Prostate gland (tissue), 2 donors: ENCODE data around the gene FAM124B. TPM values are rescaled to one million over a fixed set of nuclear protein-coding genes. Genes with fewer than 3 reads are reported as not detected.

ENCODE experiments used
- DNase-seq: peaks from one replicate; pipeline ENCODE4 v3.0.0-alpha.2; 2019; ENCODE audit warnings: low spot score
- H3K27ac ChIP-seq, 2 donors: fragments of 200-600 bp; sonication (generic); 2 replicates each; pipeline ENCODE4 v1.5.1; 2017 to 2019
- H3K27me3 ChIP-seq: fragments of 200-600 bp; sonication (generic); replicated peaks from 2 replicates; pipeline ENCODE4 v1.5.1; 2019; ENCODE audit not compliant: insufficient read depth
- H3K36me3 ChIP-seq, 2 donors: fragments of 200-600 bp; sonication (generic); 1 replicate in 1 of 2; 2 replicates in 1 of 2; pipeline versions ENCODE4 v1.5.1 to v1.8.1; 2017 to 2019
- H3K4me1 ChIP-seq: fragments of 200-600 bp; sonication (generic); replicated peaks from 2 replicates; pipeline ENCODE4 v1.5.1; 2019
- H3K4me3 ChIP-seq, 2 donors: fragments of 200-600 bp; sonication (generic); 2 replicates each; pipeline ENCODE4 v1.5.1; 2017 to 2019
- H3K9me3 ChIP-seq: fragments of 200-600 bp; sonication (generic); 2 replicates; pipeline ENCODE4 v1.5.1; 2017
- POLR2A ChIP-seq: fragments of 450-650 bp; IDR thresholded peaks from one replicate; pipeline ENCODE4 v1.6.1; 2016; ENCODE audit warnings: antibody characterized with exemption, mild to moderate bottlenecking
- POLR2AphosphoS5 ChIP-seq: sonication (generic); formaldehyde crosslinking; IDR thresholded peaks from one replicate; pipeline ENCODE4 v1.6.1; 2017; ENCODE audit warnings: antibody characterized with exemption
- WGBS: methylation state at CpG from one replicate; pipeline ENCODE4 v1.1.5; 2018; 5-methylcytosine and 5-hydroxymethylcytosine counted together
- intact Hi-C: fragments of 100-400 bp; cut with DNase I; formaldehyde crosslinking; loops from one replicate; pipeline ENCODE4 v1.14.2; 2022
- total RNA-seq, 2 donors: library from RNA; depleted of rRNA; stranded (reverse); fragments of >200 nt; gene quantifications; one replicate each; pipeline ENCODE4 v1.1.0, GENCODE V29; 2016
- TF ChIP-seq, protein P1 (sequence below), 4 experiments: fragments of 200-600 bp in 2 of 4; fragments of 450-650 bp in 2 of 4; sonication (generic) in 2 of 4; IDR thresholded peaks; 1 replicate in 3 of 4; 2 replicates in 1 of 4; pipeline ENCODE4 v1.5.1; 2016 to 2019; ENCODE audit warnings: antibody characterized with exemption in 4 of 4, mild to moderate bottlenecking in 2 of 4, moderate library complexity in 2 of 4

FAM124B gene
- total RNA-seq, 2 donors from 2014 or later = 0.18 to 0.91 TPM

DNA sequence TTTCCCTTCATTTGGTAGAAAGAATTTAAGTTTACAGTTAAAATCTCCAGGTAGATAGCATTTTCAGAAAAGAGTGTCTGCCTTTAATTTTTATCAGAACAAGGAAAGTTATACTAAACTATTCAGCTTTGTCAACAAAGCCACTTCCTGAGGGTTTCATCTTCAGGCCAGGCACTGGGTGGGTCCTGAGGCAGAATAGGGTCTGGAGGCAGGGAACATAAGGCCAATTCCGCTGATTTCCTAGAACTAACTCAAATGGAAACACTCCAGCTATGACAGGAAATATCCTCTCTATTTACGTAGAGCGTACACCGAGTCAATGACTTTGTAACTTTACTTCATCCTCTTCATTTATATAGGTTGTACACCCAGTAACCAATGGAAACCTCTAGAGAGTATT is 32.7 kb upstream of the FAM124B start:
- WGBS = 83% methylated on average over 4 of the region's 4 CpGs
- no peak overlapping the region for H3K4me3 ChIP-seq
- H3K27me3 ChIP-seq = no peaks in the 10 kb centered on the region
- H3K9me3 ChIP-seq = no peaks in the 10 kb centered on the region
- DNase-seq = no peak
- intact Hi-C loops = no loop called here
- no peaks in the 10 kb centered on the region for H3K4me1 ChIP-seq
- H3K36me3 ChIP-seq = no peaks in the 10 kb centered on the region
- H3K27ac ChIP-seq = no peak overlapping the region
- TF ChIP-seq POLR2A = no peak
- TF ChIP-seq, protein P1, sequence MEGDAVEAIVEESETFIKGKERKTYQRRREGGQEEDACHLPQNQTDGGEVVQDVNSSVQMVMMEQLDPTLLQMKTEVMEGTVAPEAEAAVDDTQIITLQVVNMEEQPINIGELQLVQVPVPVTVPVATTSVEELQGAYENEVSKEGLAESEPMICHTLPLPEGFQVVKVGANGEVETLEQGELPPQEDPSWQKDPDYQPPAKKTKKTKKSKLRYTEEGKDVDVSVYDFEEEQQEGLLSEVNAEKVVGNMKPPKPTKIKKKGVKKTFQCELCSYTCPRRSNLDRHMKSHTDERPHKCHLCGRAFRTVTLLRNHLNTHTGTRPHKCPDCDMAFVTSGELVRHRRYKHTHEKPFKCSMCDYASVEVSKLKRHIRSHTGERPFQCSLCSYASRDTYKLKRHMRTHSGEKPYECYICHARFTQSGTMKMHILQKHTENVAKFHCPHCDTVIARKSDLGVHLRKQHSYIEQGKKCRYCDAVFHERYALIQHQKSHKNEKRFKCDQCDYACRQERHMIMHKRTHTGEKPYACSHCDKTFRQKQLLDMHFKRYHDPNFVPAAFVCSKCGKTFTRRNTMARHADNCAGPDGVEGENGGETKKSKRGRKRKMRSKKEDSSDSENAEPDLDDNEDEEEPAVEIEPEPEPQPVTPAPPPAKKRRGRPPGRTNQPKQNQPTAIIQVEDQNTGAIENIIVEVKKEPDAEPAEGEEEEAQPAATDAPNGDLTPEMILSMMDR (IDR thresholded peaks at IDR 0.05) = no peak
- no peak for TF ChIP-seq POLR2AphosphoS5

DNA sequence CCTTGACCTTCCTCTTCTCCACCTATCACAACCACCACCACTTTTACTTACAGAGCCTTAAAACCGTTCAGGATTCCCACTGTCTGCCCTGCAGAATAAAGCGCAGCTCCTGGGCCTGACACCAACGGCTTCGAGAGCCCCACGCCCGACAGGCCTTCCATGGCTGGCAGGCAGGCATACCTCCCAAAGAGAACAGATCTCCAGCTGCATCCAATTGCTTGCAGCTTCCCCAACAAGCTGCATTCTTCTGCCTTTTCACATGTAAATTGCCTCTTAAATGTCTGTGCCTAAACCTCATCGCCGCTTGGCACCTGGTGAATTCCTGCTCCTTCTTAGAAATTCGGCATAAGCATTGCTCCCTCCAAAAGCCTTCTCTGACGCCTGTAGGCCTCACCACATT is 31.5 kb upstream of the FAM124B start:
- TF ChIP-seq POLR2AphosphoS5 = no peak
- Histone ChIP-seq H3K4me3 (no peak overlapping the region), H3K27ac (no peak overlapping the region), H3K9me3 (no peaks in the 10 kb centered on the region), H3K27me3 (no peaks in the 10 kb centered on the region), H3K4me1 (no peaks in the 10 kb centered on the region), H3K36me3 (no peaks in the 10 kb centered on the region)
- 59% methylated on average over 10 of the region's 10 CpGs for WGBS
- no peak for DNase-seq
- intact Hi-C loops = no loop called here

DNA sequence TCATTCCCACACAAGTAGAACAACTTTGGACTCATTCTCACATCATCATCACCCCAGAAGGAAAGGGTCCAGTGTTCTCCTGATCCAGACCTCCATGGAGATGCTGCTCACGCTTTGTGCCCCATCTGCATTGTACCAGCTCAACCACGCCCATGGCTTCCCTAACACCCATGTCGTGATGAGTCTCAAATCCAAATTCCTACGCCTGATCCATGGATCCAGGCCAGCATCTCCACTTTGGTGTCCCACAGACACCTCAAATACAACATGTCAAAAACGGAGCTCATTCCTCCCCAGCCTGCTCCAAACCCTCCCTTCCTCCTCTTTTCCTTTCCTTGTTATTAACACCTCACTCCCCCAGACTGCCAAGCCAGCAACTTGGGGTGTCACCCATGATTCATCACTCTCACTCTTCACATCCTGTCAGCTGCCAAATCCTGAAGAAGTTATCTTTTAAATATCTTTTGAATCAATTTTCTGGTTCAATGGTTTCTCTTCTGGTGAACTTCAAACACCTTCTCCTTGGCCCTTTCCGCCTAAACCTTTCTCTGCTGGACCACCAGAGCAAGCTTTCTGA is 30.2 kb upstream of the FAM124B start:
- Histone ChIP-seq H3K27me3 (no peaks in the 10 kb centered on the region), H3K4me1 (no peaks in the 10 kb centered on the region), H3K4me3 (no peak overlapping the region), H3K36me3 (no peaks in the 10 kb centered on the region), H3K27ac (no peak overlapping the region), H3K9me3 (no peaks in the 10 kb centered on the region)
- intact Hi-C loops = no loop called here
- TF ChIP-seq, protein P1 (IDR thresholded peaks at IDR 0.05) = no peak
- TF ChIP-seq POLR2A (no peak), POLR2AphosphoS5 (no peak)
- DNase-seq = no peak
- 93% methylated on average over 6 of the region's 6 CpGs for WGBS

DNA sequence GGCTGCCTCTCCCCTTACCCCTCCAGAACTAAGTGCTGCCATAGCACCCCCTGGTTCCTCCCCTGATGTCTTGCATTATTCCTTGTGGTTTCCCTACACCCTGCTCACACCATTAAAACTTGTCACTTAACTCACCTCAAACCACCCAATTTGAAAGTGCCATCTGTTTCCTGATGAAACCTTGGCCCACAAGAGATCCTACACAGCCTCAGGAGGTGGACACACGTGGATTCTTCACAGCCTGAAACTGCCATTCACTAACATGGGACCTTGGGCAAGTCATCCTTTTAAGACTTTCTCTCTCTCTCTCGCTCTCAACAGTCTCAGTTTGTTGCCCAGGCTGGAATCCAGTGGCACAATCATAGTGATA is 27.5 kb upstream of the FAM124B start:
- no peak for TF ChIP-seq POLR2AphosphoS5
- TF ChIP-seq, protein P1 (IDR thresholded peaks at IDR 0.05) = no peak
- no peak for TF ChIP-seq POLR2A
- Histone ChIP-seq H3K4me3 (no peak overlapping the region), H3K9me3 (no peaks in the 10 kb centered on the region), H3K27ac (no peak overlapping the region), H3K27me3 (no peaks in the 10 kb centered on the region), H3K36me3 (no peaks in the 10 kb centered on the region), H3K4me1 (no peaks in the 10 kb centered on the region)
- WGBS = 55% methylated on average over 2 of the region's 2 CpGs
- intact Hi-C loops = no loop called here
- no peak for DNase-seq

DNA sequence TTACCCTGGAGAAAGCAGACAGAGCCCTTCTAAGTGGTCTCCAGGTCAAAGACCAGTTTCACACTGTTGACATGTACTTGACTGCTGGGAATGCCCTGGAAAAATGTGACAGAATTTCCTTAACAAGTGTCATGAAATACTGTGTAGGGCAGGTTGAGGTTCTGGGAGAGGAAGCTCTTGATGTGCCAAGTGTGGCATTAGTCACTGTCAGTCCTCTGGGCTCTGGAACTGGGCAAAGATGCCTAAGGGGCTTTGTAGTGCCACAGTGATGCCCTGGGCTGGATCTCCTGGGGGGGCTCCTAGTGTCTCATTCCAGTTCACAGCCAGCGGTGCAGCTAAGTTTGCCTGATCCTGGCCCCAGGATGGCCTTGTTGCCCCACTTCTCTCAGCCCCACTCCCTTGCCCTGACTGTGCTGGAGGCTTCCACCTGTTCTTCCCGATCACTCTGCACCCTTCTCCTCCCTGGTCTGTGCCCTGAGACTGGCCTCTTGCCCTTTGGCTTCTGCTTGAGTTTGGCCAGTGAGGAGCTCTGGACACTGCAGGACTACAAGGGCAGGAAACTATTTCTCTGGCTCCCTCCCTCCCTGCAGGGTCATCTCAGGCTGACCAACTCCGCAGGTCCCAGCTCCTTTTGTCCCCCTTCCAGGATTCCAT is 27.0 kb upstream of the FAM124B start:
- WGBS = 81% methylated on average over 3 of the region's 3 CpGs
- no peaks in the 10 kb centered on the region for H3K4me1 ChIP-seq
- no peak overlapping the region for H3K27ac ChIP-seq
- H3K4me3 ChIP-seq = no peak overlapping the region
- no peaks in the 10 kb centered on the region for H3K27me3 ChIP-seq
- TF ChIP-seq, protein P1 (IDR thresholded peaks at IDR 0.05) = no peak
- no peak for TF ChIP-seq POLR2AphosphoS5
- no peak for TF ChIP-seq POLR2A
- intact Hi-C loops = no loop called here
- DNase-seq = no peak
- H3K9me3 ChIP-seq = no peaks in the 10 kb centered on the region
- no peaks in the 10 kb centered on the region for H3K36me3 ChIP-seq
